HS-5 (cell line): ENCODE results near the gene FMN2.

Experiments
- DNase-seq: peaks from one replicate; pipeline ENCODE4 v3.0.0-alpha.2; 2012; ENCODE audit warnings: low read depth

FMN2 gene

GRCh38 chr1:240424740-240425464 lies 333.2 kb downstream of the FMN2 start:
- no peak for DNase-seq

- DNase-seq, result no peak
Measured at GRCh38 chr1:240426051-240426450, 334.4 kb downstream of the FMN2 start.

- no peak for DNase-seq
Measured at GRCh38 chr1:240435996-240436566, 344.4 kb downstream of the FMN2 start.

GRCh38 chr1:240441669-240442068 lies 350.0 kb downstream of the FMN2 start:
- no peak for DNase-seq

- DNase-seq, result no peak
Measured at GRCh38 chr1:240445369-240445768, 353.7 kb downstream of the FMN2 start.

- DNase-seq, result no peak
Measured at GRCh38 chr1:240455228-240455821, 363.6 kb downstream of the FMN2 start.

GRCh38 chr1:240457203-240457602 lies 365.5 kb downstream of the FMN2 start:
- no peak for DNase-seq

- DNase-seq, result no peak
Measured at GRCh38 chr1:240462277-240462676, 370.6 kb downstream of the FMN2 start.

- no peak for DNase-seq
Measured at GRCh38 chr1:240462766-240463395, 371.2 kb downstream of the FMN2 start.

- DNase-seq, result peak; percentile 6
Measured at GRCh38 chr1:240464099-240464498, 372.4 kb downstream of the FMN2 start.

- DNase-seq, result no peak
Measured at GRCh38 chr1:240465531-240465940, 373.9 kb downstream of the FMN2 start.

- DNase-seq, result no peak
Measured at GRCh38 chr1:240466509-240466908, 374.8 kb downstream of the FMN2 start.

GRCh38 chr1:240467895-240468294 lies 376.2 kb downstream of the FMN2 start:
- DNase-seq, result no peak

GRCh38 chr1:240468656-240469055 lies 377.0 kb downstream of the FMN2 start:
- no peak for DNase-seq

GRCh38 chr1:240474133-240474614 lies 382.5 kb downstream of the FMN2 start:
- DNase-seq, result no peak

GRCh38 chr1:240475832-240476231 lies 384.1 kb downstream of the FMN2 start:
- no peak for DNase-seq

GRCh38 chr1:240478536-240478935 lies 386.9 kb downstream of the FMN2 start:
- no peak for DNase-seq

- no peak for DNase-seq
Measured at GRCh38 chr1:240484804-240485443, 393.2 kb downstream of the FMN2 start.

- DNase-seq, result no peak
Measured at GRCh38 chr1:240486611-240487010, 394.9 kb downstream of the FMN2 start.

GRCh38 chr1:240487493-240487892 lies 395.8 kb downstream of the FMN2 start:
- no peak for DNase-seq

GRCh38 chr1:240491156-240491555 lies 399.5 kb downstream of the FMN2 start:
- DNase-seq, result no peak

- DNase-seq, result no peak
Measured at GRCh38 chr1:240491796-240492195, 400.1 kb downstream of the FMN2 start.
